Measurements from ENCODE around the gene LAMA2. TPM values are rescaled to one million over a fixed set of nuclear protein-coding genes. Genes with fewer than 3 reads are reported as not detected.

Gene LAMA2
- total RNA-seq, 1 donor from 2014 or later: 1.8 TPM

GRCh38 chr6:129338683-129339082 lies 455.7 kb downstream of the LAMA2 start:
- no peaks in the 10 kb centered on the region for H3K27me3 Mint-ChIP-seq (ENCODE audit: low read depth, unreplicated experiment)
- Histone ChIP-seq H3K4me2 (ENCODE audit: low read length) (no peak overlapping the region), H3K9ac (ENCODE audit: low read length) (no peak overlapping the region), H2AFZ (ENCODE audit: low read depth, low read length) (no peak overlapping the region), H4K20me1 (ENCODE audit: insufficient read depth, low read length) (no peaks in the 10 kb centered on the region), H3K4me1 (ENCODE audit: insufficient read depth, low read length) (peaks cover 2% of the 10 kb centered on the region), H3K4me3 (ENCODE audit: insufficient read depth, low read depth, low read length) (no peak overlapping the region), H3K27me3 (ENCODE audit: insufficient read depth, low read length) (no peaks in the 10 kb centered on the region), H3K9me3 (ENCODE audit: insufficient read depth, low read depth, low read length) (no peaks in the 10 kb centered on the region), H3K79me2 (ENCODE audit: insufficient read depth, low read length) (no peaks in the 10 kb centered on the region), H3K36me3 (ENCODE audit: insufficient read depth, low read length) (no peaks in the 10 kb centered on the region), H3K27ac (ENCODE audit: low read depth, low read length) (no peak overlapping the region)
- DNase-seq (ENCODE audit: low read depth) (no peak), FAIRE-seq (no peak)
- no peaks in the 10 kb centered on the region for H3K4me1 Mint-ChIP-seq (ENCODE audit: low read depth, unreplicated experiment)
- H3K4me3 Mint-ChIP-seq (ENCODE audit: unreplicated experiment): no peak overlapping the region
- no peaks in the 10 kb centered on the region for H3K9me3 Mint-ChIP-seq (ENCODE audit: unreplicated experiment)
- no peak overlapping the region for H3K27ac Mint-ChIP-seq (ENCODE audit: unreplicated experiment)
- H3K36me3 Mint-ChIP-seq (ENCODE audit: low read depth, unreplicated experiment): no peaks in the 10 kb centered on the region
- TF ChIP-seq EZH2 (IDR thresholded peaks at IDR 0.05; ENCODE audit: insufficient read depth, low read length) (no peak), CTCF (IDR thresholded peaks at IDR 0.05; ENCODE audit: insufficient read depth, low read depth, low read length) (no peak)

- DNase-seq (ENCODE audit: low read depth): peak; percentile 87
- H3K36me3 Mint-ChIP-seq (ENCODE audit: low read depth, unreplicated experiment): no peaks in the 10 kb centered on the region
- H3K4me2 ChIP-seq (ENCODE audit: low read length): no peak overlapping the region
These were observed 458.0 kb downstream of the LAMA2 start for GRCh38 chr6:129340983-129341382.

More at GRCh38 chr6:129340983-129341382, 458.0 kb downstream of the LAMA2 start:
- Mint-ChIP-seq H3K27ac (ENCODE audit: unreplicated experiment) (no peak overlapping the region), H3K9me3 (ENCODE audit: unreplicated experiment) (no peaks in the 10 kb centered on the region), H3K4me3 (ENCODE audit: unreplicated experiment) (no peak overlapping the region), H3K4me1 (ENCODE audit: low read depth, unreplicated experiment) (no peaks in the 10 kb centered on the region), H3K27me3 (ENCODE audit: low read depth, unreplicated experiment) (no peaks in the 10 kb centered on the region)
- Histone ChIP-seq H3K4me3 (ENCODE audit: insufficient read depth, low read depth, low read length) (no peak overlapping the region), H3K36me3 (ENCODE audit: insufficient read depth, low read length) (no peaks in the 10 kb centered on the region), H3K9me3 (ENCODE audit: insufficient read depth, low read depth, low read length) (no peaks in the 10 kb centered on the region), H3K9ac (ENCODE audit: low read length) (no peak overlapping the region), H3K4me1 (ENCODE audit: insufficient read depth, low read length) (peaks cover 7% of the 10 kb centered on the region), H3K79me2 (ENCODE audit: insufficient read depth, low read length) (no peaks in the 10 kb centered on the region), H3K27me3 (ENCODE audit: insufficient read depth, low read length) (no peaks in the 10 kb centered on the region), H4K20me1 (ENCODE audit: insufficient read depth, low read length) (no peaks in the 10 kb centered on the region), H3K27ac (ENCODE audit: low read depth, low read length) (no peak overlapping the region), H2AFZ (ENCODE audit: low read depth, low read length) (no peak overlapping the region)
- TF ChIP-seq EZH2 (IDR thresholded peaks at IDR 0.05; ENCODE audit: insufficient read depth, low read length) (no peak), CTCF (IDR thresholded peaks at IDR 0.05; ENCODE audit: insufficient read depth, low read depth, low read length) (no peak)
- FAIRE-seq: peak; percentile 87
